Tibial nerve (tissue), 3 donors: ENCODE results near the gene ETV1.

Source experiments
- CTCF ChIP-seq, 5 experiments: fragments of 200-600 bp in 3 of 5; fragments of 450-650 bp in 2 of 5; sonication (generic) in 3 of 5; IDR thresholded peaks; one replicate each; pipeline ENCODE4 v1.5.1; 2016 to 2019; ENCODE audit warnings: antibody characterized with exemption in 5 of 5, mild to moderate bottlenecking in 3 of 5, moderate library complexity in 2 of 5
- POLR2A ChIP-seq, 2 donors: fragments of 450-650 bp; IDR thresholded peaks; one replicate each; pipeline ENCODE4 v1.6.1; 2017; ENCODE audit warnings: antibody characterized with exemption in 2 of 2, mild to moderate bottlenecking in 2 of 2, moderate library complexity in 2 of 2

GRCh38 chr7:14013898-14014297 lies 24.4 kb upstream of the ETV1 start:
- TF ChIP-seq CTCF (IDR thresholded peaks at IDR 0.05) (no peak), POLR2A (IDR thresholded peaks at IDR 0.05) (no peak)
